GM18505 (cell line): ENCODE measurements around the gene C6orf89.
A peak's percentile ranks its signal among the peaks of the same experiment; 100 is the strongest.

Experiments
- ATAC-seq: cut with Tn5 transposase; IDR thresholded peaks from one replicate; pipeline ENCODE4 v1.9.1; 2021; ENCODE audit not compliant: unreplicated experiment
- POLR2A ChIP-seq: IDR thresholded peaks from 4 replicates; pipeline ENCODE4 v1.6.1; 2011; ENCODE audit warnings: borderline replicate concordance; ENCODE audit not compliant: insufficient read depth, insufficient read length; ENCODE audit errors: extremely low read depth

C6orf89 gene

DNA sequence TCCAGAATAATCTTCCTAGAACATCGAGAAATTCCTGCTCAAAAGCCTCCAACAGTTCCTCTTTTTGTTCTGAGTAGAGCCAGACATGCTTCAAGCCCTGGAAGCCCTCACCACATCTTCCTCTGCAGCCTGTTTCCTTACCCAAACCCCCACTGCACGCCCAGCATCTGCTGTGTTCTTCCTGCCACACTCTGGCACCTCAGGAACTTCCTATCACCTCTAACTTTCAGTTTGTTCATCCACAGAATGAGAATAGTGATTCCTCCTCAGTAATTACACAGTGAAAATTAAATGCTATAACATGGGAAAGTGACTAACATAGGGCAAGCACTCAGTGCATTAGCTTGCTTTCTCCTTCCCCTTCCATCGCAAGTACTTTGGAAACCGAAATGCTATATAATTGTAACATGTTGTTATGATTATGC, 26.3 kb downstream of the C6orf89 start:
- ATAC-seq, result peak; percentile 33
- TF ChIP-seq POLR2A, result no peak

DNA sequence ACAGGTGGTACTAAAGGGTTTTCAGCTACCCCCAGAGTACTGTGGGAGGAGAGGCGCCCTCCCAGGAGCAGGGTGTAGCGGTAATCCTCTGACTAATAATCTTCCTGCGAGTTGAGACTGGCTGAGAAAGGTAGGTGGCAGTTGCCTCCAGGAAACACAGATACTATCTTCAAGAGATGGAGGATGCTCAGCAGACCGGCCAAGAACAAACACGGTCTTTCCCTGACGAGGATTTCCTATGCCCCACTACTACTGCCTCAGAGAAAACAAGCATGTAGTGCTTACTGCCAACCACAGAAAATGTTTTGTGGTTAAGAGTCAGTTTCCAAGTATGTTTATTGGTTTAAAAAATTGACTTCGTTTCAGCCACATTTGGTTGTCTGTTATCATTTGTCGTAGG, 26.8 kb downstream of the C6orf89 start:
- peak; percentile 64 for ATAC-seq

DNA sequence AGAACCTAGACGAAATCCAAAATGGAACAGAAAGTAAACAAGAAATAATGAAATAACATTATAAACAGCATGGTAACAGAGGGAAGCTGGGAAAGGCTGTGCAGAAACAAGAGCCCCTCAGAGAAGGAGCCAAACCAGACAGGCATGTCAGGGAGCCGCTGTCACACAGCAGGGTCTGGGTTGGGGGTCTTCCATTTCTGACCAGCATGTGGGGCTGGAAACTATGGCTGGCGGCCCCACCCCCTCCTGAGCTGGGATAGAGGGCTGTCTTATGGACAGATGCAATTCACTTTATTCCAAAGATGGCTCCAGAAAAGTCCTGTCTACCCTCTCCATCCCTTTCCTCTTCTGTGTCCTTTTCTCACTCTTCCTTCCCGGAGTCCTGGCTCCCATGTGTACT, 27.3 kb downstream of the C6orf89 start:
- ATAC-seq, result no peak
- no peak for TF ChIP-seq POLR2A

More for the DNA sequence above, 26.8 kb downstream of the C6orf89 start:
- no peak for TF ChIP-seq POLR2A

DNA sequence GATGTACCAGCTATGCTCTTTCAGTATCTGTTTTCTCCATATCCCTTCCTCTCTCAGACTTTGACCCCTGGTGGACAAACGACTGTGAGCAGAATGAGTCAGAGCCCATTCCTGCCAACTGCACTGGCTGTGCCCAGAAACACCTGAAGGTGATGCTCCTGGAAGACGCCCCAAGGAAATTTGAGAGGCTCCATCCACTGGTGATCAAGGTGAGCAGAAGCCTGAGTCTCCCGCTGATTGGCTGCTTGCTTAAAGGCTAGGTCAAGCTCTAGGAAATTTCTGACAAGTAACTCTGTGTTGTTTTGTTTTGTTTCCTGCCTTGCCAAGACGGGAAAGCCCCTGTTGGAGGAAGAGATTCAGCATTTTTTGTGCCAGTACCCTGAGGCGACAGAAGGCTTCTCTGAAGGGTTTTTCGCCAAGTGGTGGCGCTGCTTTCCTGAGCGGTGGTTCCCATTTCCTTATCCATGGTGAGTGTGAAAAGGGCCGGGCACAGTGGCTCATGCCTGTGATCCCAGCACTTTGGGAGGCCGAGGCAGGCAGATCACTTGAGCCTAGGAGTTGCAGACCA, 28.6 kb downstream of the C6orf89 start:
- TF ChIP-seq POLR2A, result no peak
- ATAC-seq, result no peak

DNA sequence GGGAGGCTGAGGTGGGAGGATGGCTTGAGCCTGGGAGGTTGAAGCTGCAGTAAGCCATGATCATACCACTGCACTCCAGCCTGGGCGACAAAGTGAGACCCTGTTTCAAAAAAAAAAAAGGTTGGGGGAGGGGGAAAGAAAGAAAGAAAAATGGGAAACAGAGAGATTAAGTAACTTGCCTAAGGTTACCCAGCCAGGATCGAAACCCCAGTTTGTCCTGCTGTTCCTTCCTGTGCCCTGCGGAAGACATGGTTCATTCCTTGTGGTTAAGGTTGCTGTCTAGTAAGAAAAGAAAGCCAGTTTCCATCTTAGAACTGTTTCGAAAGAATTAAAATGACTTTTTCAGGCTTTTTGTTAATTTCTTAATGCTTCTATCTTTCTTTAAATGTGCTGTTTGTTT, 29.8 kb downstream of the C6orf89 start:
- TF ChIP-seq POLR2A, result no peak
- ATAC-seq, result no peak

DNA sequence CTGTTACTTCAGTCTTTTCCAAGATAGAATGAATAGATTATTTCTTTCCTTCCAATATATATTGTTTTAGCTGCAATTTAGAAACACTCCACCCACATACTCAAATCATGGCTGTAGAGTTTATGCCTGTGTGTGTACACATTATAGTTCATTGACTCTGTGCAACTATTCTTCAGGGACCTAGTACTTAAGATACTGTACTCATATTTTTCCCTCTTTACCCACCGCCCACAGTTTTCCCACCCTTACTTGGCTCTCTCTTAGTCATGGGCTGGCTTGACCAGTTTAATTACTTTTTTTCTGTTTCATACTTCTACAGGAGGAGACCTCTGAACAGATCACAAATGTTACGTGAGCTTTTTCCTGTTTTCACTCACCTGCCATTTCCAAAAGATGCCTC, 30.4 kb downstream of the C6orf89 start:
- ATAC-seq, result no peak
- no peak for TF ChIP-seq POLR2A

DNA sequence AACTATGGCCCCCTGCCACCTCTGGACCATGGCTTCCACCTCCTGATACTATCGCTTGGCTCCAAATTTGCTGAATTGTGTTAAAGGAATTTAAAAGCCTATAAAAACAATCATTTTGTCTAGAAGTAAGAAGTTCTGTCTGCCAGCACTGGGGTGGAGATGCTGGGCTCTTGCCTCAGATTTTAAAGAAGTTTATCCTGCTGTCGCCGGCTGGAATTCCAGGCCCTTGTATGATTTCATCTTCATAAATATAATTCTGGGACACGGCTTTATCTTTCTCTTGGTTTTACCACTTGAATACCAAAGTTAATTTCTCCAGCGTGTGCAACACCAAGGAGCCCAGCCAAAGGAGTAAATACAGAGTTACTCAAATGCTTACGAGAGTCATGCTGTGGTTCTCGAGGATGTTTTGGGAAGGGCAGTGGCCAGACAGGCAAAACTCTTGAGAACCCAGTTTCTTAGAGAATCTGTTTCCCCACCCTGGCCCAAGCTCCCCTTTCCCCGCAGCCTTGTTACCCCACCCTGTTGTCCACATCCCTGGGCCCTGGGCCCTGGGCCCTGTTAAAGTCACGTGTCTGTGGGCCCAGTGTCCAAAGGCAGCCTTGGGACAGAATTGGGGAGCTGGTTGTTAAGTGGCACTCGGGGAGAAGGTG, 31.9 kb downstream of the C6orf89 start:
- TF ChIP-seq POLR2A, result no peak
- no peak for ATAC-seq

DNA sequence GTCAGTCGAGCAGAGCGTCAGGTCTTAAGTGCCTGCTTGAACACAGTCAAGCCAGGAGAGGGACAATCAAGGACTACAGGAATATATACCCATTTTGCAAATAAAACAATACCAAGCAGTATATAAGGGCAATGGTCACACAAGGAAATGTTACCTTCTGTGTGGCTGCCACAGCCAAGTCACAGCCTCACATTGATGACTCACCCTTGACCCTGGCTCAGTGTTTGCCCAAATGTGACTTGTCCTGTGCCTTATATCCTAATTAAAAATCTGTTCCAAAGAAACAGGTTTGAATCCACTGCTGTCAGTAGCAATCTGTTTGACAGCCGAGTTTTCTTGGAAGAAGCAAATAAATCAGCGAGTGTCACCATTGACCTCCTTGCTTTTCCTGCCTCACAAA, 34.3 kb downstream of the C6orf89 start:
- no peak for TF ChIP-seq POLR2A
- no peak for ATAC-seq

DNA sequence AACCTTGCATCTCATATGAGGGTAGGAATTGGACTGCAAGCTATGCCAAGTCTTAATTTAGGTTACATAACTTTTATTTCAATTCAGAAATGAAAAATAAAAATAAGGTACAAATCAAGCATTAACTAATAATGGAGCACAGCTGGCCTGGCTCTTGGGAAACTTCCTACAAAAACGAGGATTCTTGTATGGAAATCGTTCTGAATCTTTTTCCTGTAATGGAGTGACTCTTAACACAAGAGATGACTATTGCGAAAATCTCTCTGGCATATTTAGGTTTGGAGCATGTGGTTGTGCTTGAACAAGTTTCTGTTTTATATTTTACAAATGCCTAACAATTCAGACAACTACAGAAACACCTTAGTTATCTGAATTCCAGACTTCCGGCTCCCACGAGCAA, 34.8 kb downstream of the C6orf89 start:
- TF ChIP-seq POLR2A, result no peak
- ATAC-seq, result no peak

DNA sequence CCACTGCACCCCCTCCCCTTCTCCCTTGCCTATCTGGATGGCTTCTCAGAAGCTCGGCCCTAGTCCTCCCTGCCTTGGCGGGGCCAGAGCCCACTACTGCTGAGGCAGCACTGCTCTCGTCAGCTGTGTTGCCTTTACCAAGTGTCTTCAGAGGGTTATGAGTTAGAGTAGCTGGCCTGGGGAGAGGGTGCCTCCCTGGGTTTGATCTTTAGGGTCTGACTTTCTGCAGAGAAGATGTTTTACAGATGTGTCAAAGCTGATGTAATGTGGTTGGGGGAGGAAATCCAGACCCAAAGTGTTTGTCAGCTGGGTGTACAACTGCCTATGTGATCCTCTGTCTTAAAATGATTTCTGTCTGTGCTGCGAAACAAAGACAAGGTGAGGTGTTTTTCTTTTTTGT, 38.4 kb downstream of the C6orf89 start:
- ATAC-seq, result no peak
- no peak for TF ChIP-seq POLR2A

DNA sequence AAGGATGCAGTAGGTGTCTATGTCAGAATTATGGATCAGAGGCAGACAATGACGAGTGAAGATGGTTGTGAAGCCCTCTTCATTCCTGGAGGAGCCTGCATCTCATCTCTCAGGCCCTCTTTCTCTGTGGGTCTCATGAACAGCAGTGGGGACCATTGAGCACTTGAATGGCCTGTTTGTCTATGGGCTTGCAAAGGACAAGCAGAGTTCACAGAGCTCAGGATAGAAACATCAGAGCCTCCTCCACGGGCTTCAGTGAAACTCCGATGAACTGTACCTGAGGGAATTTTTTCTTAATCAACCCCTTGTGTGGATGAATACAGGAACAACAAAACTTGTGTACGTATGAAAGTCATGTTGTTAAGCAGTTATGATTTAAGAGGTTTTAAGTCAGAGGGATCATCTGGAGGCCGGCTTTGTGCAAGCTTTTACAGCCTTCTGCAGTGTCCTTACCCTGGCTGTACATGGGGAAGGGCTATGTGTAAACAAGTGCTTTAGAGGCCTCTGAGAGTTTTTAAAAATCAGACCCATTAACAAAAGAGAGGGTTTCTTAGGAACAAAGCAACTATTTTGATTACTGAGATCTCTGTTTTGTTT, 39.1 kb downstream of the C6orf89 start:
- ATAC-seq, result no peak

DNA sequence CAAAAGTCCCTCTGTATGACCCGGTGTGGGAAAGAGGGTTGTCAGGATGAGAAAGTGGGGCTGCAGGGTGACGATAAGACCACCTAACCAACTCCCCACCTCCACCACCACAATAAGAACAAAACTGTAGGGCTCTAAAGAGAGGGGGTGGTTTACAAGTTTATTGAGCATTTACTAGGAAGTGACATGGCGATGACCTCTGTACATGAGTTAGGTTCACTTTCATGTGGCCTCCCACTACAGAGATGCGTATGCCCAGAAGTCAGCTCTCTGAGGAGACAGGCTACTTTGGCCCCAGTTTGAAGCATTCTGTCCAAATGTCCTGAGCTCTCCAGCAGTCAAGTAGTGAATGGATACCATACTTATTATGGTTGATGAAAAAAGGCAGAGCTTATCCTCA, 40.1 kb downstream of the C6orf89 start:
- ATAC-seq, result no peak
- no peak for TF ChIP-seq POLR2A

More for the DNA sequence above, 39.1 kb downstream of the C6orf89 start:
- TF ChIP-seq POLR2A, result no peak

DNA sequence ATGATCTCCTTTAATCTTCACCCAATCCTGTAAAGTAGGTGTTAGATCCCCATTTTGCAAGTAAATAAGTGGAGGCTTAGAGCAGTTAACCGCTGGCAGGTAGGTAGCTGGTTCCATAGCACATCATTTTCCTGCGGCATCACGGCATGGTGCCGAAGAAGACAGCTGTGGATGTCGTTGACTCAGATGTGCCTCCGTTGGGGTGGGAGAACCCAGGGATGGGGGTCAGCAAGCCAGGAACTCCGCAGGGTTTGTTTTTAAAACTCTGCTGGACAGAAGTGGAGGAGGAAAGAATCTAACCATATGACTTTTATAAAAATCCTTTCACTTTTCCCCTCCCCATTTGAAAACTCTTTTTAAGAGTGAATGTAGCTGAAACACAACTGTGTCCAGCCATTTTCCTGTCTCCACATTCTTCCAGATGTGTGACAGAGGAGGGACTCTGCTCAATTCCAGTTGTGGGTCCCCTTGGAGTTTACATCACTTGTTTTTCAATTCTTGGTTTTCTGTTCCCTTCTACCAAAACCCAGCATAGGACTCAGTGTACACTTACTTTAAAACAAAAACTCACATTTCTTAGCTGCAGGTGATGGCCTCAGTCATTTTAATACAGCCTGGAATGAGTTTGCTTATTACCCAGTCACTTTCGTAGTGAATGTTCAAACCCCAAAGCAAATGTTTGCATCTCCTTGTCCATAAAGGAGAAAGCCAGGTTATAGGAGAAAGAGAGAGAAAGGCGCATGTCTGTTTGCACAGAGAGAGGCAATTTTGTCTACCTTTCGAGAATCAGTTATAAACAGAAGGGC, 41.2 kb downstream of the C6orf89 start:
- ATAC-seq, result no peak
- TF ChIP-seq POLR2A, result no peak

DNA sequence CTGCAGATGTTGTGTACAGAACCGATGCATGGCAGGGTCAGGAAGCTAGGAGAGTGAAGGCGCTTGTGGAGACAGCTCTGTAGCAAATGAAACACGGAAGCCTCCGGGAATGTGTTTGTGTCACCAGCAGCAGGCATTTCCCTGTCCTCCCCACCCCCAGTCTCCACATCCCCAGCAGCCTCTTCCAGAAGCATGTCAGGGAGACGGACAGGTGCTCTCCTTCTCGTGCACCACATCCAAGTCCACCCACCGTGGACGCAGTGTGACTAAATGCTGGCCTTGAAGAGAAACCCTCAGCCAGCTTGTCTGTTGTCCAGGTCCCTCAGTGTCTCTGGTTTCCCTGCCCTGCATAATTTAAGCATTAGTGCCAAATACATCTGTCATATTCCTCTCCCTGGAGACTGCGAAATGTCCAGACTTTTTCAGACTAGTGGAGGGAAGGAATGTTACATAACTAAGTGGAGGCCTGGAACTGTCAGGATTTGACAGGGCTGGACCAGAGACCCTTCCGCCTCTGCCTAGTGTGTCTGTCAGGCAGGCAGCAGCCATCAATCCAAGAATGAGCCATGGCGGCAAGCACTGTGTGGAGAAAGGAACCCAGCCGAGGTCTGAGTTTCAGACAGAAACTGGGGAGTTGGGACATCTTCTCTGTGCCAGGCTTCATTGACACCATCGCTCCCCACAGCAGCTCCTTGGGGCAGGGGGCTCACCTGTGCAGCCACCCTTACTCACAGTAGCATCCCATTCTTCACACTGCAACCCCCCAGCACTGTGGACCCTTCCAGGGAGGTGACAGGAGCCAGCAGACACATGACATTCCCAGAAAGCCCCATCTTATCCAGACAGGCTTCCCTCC, 42.2 kb downstream of the C6orf89 start:
- no peak for ATAC-seq
- TF ChIP-seq POLR2A, result no peak

DNA sequence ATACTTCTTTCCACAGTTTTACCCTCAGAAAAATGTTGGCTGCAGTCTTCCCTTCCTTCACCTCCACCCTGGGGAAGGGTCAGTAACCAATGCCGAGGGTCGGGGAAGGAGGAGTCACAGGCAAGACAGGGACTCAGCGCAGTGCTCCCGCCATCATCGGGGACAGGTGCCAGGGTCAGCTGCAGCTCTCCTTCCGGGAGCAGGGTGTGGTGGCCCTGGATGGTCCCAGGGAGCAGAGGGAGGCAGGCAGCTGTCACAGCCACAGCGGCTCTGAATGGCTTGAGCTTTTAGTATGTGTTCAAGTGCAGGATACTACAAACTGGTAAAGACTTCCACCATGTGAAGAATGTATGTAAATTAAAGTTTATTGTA, 42.8 kb downstream of the C6orf89 start:
- no peak for ATAC-seq
- no peak for TF ChIP-seq POLR2A
